ENCODE measurements around the gene INPP5A. TPM values are rescaled to one million over a fixed set of nuclear protein-coding genes. Genes with fewer than 3 reads are reported as not detected.

The INPP5A gene
- total RNA-seq, 2 donors from 2014 or later = 20.7 to 26.7 TPM

DNA sequence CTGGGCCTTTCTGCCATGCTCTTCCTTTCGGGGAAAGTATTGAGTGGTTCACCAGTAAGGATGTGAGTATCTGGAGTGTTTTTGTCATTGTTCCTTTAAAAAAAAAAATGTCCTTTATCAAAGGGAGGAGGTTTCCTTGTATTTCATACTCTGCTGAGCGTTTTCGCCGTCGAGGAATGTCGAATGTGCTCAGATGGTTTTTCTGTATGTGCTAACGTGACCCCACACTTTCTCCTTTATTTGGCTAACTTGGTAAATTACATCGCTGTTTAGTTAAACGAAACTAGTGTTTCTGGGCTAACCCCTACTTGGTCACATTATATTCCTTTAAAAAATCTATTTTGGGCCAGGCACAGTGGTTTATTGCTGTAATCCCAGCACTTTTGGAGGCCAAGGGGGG lies 45.9 kb downstream of the INPP5A start:
- WGBS, 2 experiments (ENCODE audit: insufficient coverage in 1 of 2, insufficient read length in 1 of 2) = 75 to 85% methylated on average over 9 of the region's 9 CpGs
- Histone ChIP-seq H3K9ac (ENCODE audit: extremely low read depth, low read length, poor library complexity, severe bottlenecking) (no peak overlapping the region), H3K4me3 (ENCODE audit: low read length) (no peak overlapping the region), H3K9me3 (ENCODE audit: control insufficient read depth, low read length) (no peaks in the 10 kb centered on the region), H3K27me3 (ENCODE audit: control insufficient read depth, insufficient read depth, low read length, poor library complexity, severe bottlenecking) (no peaks in the 10 kb centered on the region), H3K4me1 (ENCODE audit: control insufficient read depth, insufficient read depth, low read length) (no peaks in the 10 kb centered on the region), H3K27ac (ENCODE audit: low read depth, low read length) (no peak overlapping the region), H3K36me3 (ENCODE audit: control insufficient read depth, insufficient read depth, low read length) (no peaks in the 10 kb centered on the region)
- H3K36me3 Mint-ChIP-seq (ENCODE audit: low read depth) = peaks cover 4% of the 10 kb centered on the region
- TF ChIP-seq CTCF (conservative IDR thresholded peaks at IDR 0.05) = no peak
- H3K4me1 Mint-ChIP-seq = no peaks in the 10 kb centered on the region
- H3K9me3 Mint-ChIP-seq = no peaks in the 10 kb centered on the region
- H3K4me3 Mint-ChIP-seq = no peak overlapping the region
- H3K27ac Mint-ChIP-seq = no peak overlapping the region
- H3K27me3 Mint-ChIP-seq (ENCODE audit: insufficient read depth) = no peaks in the 10 kb centered on the region
- no peak for DNase-seq

GRCh38 chr10:132584081-132584480 lies 46.5 kb downstream of the INPP5A start:
- WGBS, 2 experiments (ENCODE audit: insufficient coverage in 1 of 2, insufficient read length in 1 of 2) = 57 to 90% methylated on average over 1 of the region's 1 CpG
- no peak for TF ChIP-seq CTCF (conservative IDR thresholded peaks at IDR 0.05)
- H3K9me3 Mint-ChIP-seq = no peaks in the 10 kb centered on the region

DNA sequence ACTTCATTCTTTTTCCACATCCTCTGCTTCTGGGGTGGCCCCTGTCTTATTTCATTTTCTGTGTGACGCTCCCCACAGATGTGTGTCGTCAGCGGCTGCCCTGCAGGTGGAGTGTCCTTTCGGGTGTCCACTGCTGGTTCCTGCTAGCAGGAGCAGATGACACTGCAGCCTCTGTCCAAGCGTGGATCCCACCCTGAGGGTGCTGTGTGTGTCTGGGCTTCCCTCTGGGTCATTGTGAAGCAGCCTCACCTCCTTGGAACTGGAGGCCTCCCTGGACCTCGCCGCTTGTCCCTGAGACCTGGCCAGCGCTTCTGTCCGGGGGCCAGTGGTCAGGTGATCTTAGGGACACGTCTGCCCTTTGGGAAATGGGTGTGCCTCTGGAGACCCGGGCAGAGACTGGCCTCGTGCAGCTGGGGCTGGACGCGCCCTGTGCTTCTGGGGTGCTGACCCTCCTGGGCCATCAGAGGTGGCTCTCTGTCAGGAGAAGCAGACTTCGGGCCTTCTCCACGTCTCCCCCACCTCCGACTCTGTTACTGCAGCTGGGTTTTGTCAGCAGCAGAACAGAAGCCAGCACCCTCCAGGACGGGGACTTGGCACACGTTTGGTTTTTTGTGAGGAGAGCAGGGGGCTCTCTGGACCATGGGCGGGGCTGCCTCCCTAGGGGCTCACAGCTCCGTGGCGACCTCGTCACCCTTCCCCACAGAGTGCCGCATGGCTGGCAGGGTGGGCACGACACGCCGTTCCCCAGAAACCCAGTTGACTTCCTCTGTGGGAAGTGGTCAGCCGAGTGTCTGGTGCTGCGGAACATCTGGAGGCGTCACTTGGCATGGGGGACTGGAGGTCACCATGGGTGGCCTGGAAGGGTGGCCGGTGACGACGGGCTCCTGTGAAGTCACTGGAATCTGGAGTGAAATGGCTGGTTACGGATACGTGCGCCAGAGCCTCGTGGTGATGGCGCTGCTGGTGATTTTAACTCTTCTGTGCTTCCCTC lies 48.4 kb downstream of the INPP5A start:
- no peak overlapping the region for H3K27ac Mint-ChIP-seq
- H3K9me3 ChIP-seq (ENCODE audit: control insufficient read depth, low read length) = no peaks in the 10 kb centered on the region
- TF ChIP-seq CTCF (conservative IDR thresholded peaks at IDR 0.05) = no peak
- H3K9ac ChIP-seq (ENCODE audit: extremely low read depth, low read length, poor library complexity, severe bottlenecking) = no peak overlapping the region
- no peaks in the 10 kb centered on the region for H3K36me3 ChIP-seq (ENCODE audit: control insufficient read depth, insufficient read depth, low read length)
- DNase-seq = no peak
- WGBS, 2 experiments (ENCODE audit: insufficient coverage in 1 of 2, insufficient read length in 1 of 2) = 94 to 96% methylated on average over 25 to 38 of the region's 38 CpGs
- no peaks in the 10 kb centered on the region for H3K4me1 ChIP-seq (ENCODE audit: control insufficient read depth, insufficient read depth, low read length)
- no peak overlapping the region for H3K4me3 ChIP-seq (ENCODE audit: low read length)
- no peaks in the 10 kb centered on the region for H3K27me3 ChIP-seq (ENCODE audit: control insufficient read depth, insufficient read depth, low read length, poor library complexity, severe bottlenecking)
- H3K27ac ChIP-seq (ENCODE audit: low read depth, low read length) = no peak overlapping the region
- H3K9me3 Mint-ChIP-seq = no peaks in the 10 kb centered on the region
- peaks cover 4% of the 10 kb centered on the region for H3K36me3 Mint-ChIP-seq (ENCODE audit: low read depth)
- peaks cover 3% of the 10 kb centered on the region for H3K4me1 Mint-ChIP-seq
- no peaks in the 10 kb centered on the region for H3K27me3 Mint-ChIP-seq (ENCODE audit: insufficient read depth)
- no peak overlapping the region for H3K4me3 Mint-ChIP-seq

More at GRCh38 chr10:132584081-132584480, 46.5 kb downstream of the INPP5A start:
- peaks cover 4% of the 10 kb centered on the region for H3K36me3 Mint-ChIP-seq (ENCODE audit: low read depth)
- Histone ChIP-seq H3K4me1 (ENCODE audit: control insufficient read depth, insufficient read depth, low read length) (no peaks in the 10 kb centered on the region), H3K9me3 (ENCODE audit: control insufficient read depth, low read length) (no peaks in the 10 kb centered on the region), H3K36me3 (ENCODE audit: control insufficient read depth, insufficient read depth, low read length) (no peaks in the 10 kb centered on the region), H3K9ac (ENCODE audit: extremely low read depth, low read length, poor library complexity, severe bottlenecking) (no peak overlapping the region), H3K27me3 (ENCODE audit: control insufficient read depth, insufficient read depth, low read length, poor library complexity, severe bottlenecking) (no peaks in the 10 kb centered on the region), H3K4me3 (ENCODE audit: low read length) (no peak overlapping the region), H3K27ac (ENCODE audit: low read depth, low read length) (no peak overlapping the region)
- no peaks in the 10 kb centered on the region for H3K4me1 Mint-ChIP-seq
- no peak overlapping the region for H3K27ac Mint-ChIP-seq
- H3K4me3 Mint-ChIP-seq = no peak overlapping the region
- DNase-seq = no peak
- H3K27me3 Mint-ChIP-seq (ENCODE audit: insufficient read depth) = no peaks in the 10 kb centered on the region
